Lung (tissue), 12 donors: Measurements from ENCODE around the gene JAM3. TPM values are rescaled to one million over a fixed set of nuclear protein-coding genes. Genes with fewer than 3 reads are reported as not detected.

Experiments used
- ATAC-seq: fragments of 200-7000 bp; cut with Tn5 transposase; one replicate; pipeline ENCODE4 v1.9.1; 2020; ENCODE audit warnings: moderate number of reproducible peaks; ENCODE audit not compliant: insufficient read depth, low FRiP score
- DNase-seq, 3 donors: peaks; one replicate each; pipeline ENCODE4 v3.0.0-alpha.2; 2013 to 2017
- H3K27ac ChIP-seq, 2 donors: one replicate each; pipeline ENCODE4 v1.5.1; 2013; ENCODE audit warnings: mild to moderate bottlenecking in 2 of 2, moderate library complexity in 2 of 2, control low read depth in 1 of 2, inconsistent platforms in 1 of 2, low read depth in 1 of 2, low read length in 1 of 2
- H3K27me3 ChIP-seq, 3 donors: one replicate each; pipeline ENCODE4 v1.5.1; 2013; ENCODE audit warnings: low read length in 2 of 3; ENCODE audit not compliant: control insufficient read depth in 3 of 3, insufficient read depth in 3 of 3
- H3K36me3 ChIP-seq, 4 donors: one replicate each; pipeline ENCODE4 v1.5.1; 2013; ENCODE audit warnings: low read length in 4 of 4, mild to moderate bottlenecking in 1 of 4, moderate library complexity in 1 of 4; ENCODE audit not compliant: control insufficient read depth in 4 of 4, insufficient read depth in 4 of 4
- H3K4me1 ChIP-seq, 5 donors: one replicate each; pipeline ENCODE4 v1.5.1; 2013; ENCODE audit warnings: low read length in 5 of 5, mild to moderate bottlenecking in 2 of 5, moderate library complexity in 1 of 5; ENCODE audit not compliant: control insufficient read depth in 5 of 5, insufficient read depth in 5 of 5
- H3K4me3 ChIP-seq: one replicate; pipeline ENCODE4 v1.5.1; 2013; ENCODE audit warnings: mild to moderate bottlenecking, control low read depth, moderate library complexity
- H3K9ac ChIP-seq, 2 donors: one replicate each; pipeline ENCODE4 v1.5.1; 2013; ENCODE audit warnings: low read length in 2 of 2, control low read depth in 1 of 2; ENCODE audit not compliant: insufficient read depth in 1 of 2
- H3K9me3 ChIP-seq, 4 donors: one replicate each; pipeline ENCODE4 v1.5.1; 2013; ENCODE audit warnings: low read length in 3 of 4, mild to moderate bottlenecking in 1 of 4, moderate library complexity in 1 of 4; ENCODE audit not compliant: control insufficient read depth in 4 of 4, insufficient read depth in 3 of 4
- WGBS, 2 donors: extraction: QIAGEN DNeasy Blood & Tissue Kit; methylation state at CpG; one replicate each; pipeline ENCODE4 v1.1.7; 2013; 5-methylcytosine and 5-hydroxymethylcytosine counted together
- polyA plus RNA-seq, 2 donors: library from polyadenylated mRNA; stranded (reverse); fragments of 200-250 nt; gene quantifications; one replicate each; pipeline ENCODE4 v1.2.1, GENCODE V29; 2013
- total RNA-seq, 2 donors: library from RNA; depleted of rRNA in 1 of 2; stranded (reverse); fragments of >200 nt in 1 of 2; gene quantifications; one replicate each; pipeline ENCODE4 v1.2.1, GENCODE V29; 2014 to 2021
- TF ChIP-seq, protein P1 (sequence below): IDR thresholded peaks from 2 replicates; pipeline ENCODE4 v1.5.1; 2012; ENCODE audit warnings: mild to moderate bottlenecking; ENCODE audit errors: control extremely low read depth, extremely low read depth
- donor health status: control.
- donor health status: control.
- donor health status: Bipolar disorder and iron deficiency.
- donor health status: healthy.
- donor health status: DM: yes; HTN: yes; CAD: no.

The JAM3 gene
- total and polyA plus RNA-seq, 4 donors, result 10.3 to 72.2 (median 23.6) TPM

DNA sequence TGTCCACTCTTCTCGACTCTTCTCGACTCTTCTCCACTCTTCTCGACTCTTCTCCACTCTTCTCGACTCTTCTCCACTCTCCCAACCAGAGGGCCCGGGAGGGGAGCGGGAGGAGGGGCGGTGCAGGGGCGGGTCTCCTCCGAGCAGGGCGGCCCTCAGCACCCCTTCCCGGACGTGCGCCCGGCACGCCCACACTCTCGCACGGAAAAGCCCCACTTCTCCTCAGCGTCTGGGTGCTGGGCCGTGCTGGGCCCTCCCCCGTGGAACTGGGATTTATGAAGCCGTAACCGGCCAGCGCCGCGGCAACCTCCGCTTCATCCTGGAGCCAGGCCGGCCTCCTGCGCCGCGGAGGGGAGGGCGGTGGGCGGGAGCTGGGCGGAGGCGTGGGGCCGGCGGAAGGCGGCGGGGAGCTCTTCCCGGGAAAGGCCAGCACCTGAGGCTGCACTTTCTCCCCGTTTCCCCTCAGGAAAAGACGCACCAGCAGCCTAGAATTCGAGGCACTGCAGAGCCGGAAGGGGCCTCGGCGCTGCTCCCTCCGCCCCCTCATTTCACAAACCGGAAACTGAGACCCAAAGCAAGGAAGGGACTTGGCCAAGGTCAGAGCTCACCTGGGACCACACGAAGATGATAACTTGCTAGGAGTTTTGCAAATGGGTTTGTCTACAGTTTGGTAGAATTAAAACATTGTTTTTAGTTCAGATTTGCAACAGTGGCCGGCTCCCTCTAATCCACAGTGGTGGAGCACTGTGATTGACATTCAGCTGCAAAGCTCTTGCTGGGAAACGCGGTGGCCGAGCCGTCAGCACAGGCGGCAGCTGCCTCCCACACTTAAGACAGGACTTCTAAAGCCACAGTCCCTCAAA is 31.6 kb upstream of the JAM3 start:
- Histone ChIP-seq H3K36me3 (no peaks in the 10 kb centered on the region), H3K9ac (peak overlapping the region; percentile 4 to 38), H3K9me3 (no peaks in the 10 kb centered on the region), H3K27ac (peak overlapping the region; percentile 65 to 76), H3K27me3 (peaks cover 0 to 4% (median 0%) of the 10 kb centered on the region in 3 donors), H3K4me3 (peak overlapping the region; percentile 47), H3K4me1 (peaks cover 4 to 23% (median 18%) of the 10 kb centered on the region in 5 donors)
- ATAC-seq (peak; percentile 67), DNase-seq (peak; percentile 82 to 84 (median 83))
- TF ChIP-seq, protein P1, sequence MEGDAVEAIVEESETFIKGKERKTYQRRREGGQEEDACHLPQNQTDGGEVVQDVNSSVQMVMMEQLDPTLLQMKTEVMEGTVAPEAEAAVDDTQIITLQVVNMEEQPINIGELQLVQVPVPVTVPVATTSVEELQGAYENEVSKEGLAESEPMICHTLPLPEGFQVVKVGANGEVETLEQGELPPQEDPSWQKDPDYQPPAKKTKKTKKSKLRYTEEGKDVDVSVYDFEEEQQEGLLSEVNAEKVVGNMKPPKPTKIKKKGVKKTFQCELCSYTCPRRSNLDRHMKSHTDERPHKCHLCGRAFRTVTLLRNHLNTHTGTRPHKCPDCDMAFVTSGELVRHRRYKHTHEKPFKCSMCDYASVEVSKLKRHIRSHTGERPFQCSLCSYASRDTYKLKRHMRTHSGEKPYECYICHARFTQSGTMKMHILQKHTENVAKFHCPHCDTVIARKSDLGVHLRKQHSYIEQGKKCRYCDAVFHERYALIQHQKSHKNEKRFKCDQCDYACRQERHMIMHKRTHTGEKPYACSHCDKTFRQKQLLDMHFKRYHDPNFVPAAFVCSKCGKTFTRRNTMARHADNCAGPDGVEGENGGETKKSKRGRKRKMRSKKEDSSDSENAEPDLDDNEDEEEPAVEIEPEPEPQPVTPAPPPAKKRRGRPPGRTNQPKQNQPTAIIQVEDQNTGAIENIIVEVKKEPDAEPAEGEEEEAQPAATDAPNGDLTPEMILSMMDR, result no peak
- WGBS, 2 donors, result 0 to 1% methylated on average over 43 to 54 of the region's 54 CpGs

DNA sequence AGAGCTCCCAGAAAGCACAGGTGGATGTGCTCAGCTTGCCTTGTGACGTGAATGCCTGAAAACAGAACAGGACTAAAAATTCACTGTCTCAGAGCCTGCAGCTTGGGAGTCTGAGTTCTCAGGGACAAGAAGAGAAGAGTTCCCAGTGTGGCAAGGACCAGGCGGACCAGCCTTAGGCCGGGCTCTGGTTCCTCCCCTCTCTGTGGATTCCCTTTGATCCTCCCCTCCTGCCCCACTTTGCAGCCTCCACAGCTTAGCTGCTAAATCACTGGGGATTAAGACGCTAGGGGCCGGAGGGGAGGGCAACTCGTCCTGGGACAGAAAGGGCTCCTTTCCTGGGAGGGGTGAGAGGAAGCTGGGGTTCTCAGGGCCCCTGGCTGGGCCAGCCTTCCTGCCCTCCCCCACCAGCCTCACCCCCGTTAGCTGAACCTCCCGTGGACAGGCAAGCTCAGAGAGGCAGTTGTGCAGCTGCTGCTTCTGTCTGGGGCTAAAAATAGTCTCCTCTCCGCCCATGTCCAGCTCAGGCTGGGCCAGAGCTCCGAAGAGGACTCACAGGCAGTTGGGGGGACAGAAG is 29.9 kb upstream of the JAM3 start:
- no peaks in the 10 kb centered on the region for H3K9me3 ChIP-seq
- ATAC-seq (no peak), DNase-seq (peak in 1 of 3 donors; percentile 28)
- no peak overlapping the region for H3K9ac ChIP-seq
- peaks cover 0 to 4% (median 0%) of the 10 kb centered on the region in 3 donors for H3K27me3 ChIP-seq
- TF ChIP-seq, protein P1, result no peak
- H3K36me3 ChIP-seq, result no peaks in the 10 kb centered on the region
- H3K27ac ChIP-seq, result peak overlapping the region in 1 of 2 donors; percentile 5
- H3K4me1 ChIP-seq, result peaks cover 0 to 18% (median 12%) of the 10 kb centered on the region in 5 donors
- WGBS, 2 donors, result 66 to 72% methylated on average over 10 of the region's 10 CpGs
- no peak overlapping the region for H3K4me3 ChIP-seq

DNA sequence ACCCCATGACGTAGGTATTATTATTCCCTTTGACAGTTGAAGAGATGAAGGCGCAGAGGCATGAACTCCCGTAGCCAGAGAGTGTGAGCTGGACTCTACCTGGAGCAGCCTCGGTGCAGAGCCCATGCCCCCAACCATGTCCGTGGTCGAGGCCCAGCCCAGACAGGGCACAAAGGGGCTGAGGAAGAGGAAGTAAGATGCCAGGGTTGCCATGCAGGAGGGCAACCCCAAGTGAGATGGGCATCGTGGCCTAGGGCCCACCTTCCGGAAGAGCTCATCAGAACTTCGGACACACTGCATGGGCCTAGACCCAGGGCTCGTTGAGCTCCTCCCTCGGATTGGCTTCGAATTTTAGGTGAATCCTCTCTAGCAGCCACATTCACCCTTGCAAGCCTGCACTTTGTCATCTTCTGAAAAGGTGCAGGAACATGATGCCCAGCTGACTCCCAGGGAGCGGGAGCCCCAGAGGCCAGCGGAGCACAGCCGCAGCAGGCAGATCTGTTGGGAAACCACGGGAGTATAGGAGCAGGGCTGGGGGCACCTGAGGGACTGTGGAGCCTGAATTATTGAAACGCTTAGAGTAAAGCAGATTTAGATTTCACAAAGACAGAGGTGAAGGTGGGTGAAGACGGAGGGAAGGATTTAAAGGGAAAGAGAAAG is 29.0 kb upstream of the JAM3 start:
- DNase-seq (no peak), ATAC-seq (no peak)
- Histone ChIP-seq H3K36me3 (no peaks in the 10 kb centered on the region), H3K4me1 (peaks cover 0 to 12% (median 6%) of the 10 kb centered on the region in 5 donors), H3K27ac (no peak overlapping the region), H3K27me3 (peaks cover 0 to 4% (median 0%) of the 10 kb centered on the region in 3 donors), H3K4me3 (no peak overlapping the region), H3K9ac (no peak overlapping the region), H3K9me3 (no peaks in the 10 kb centered on the region)
- 89 to 91% methylated on average over 18 of the region's 18 CpGs for WGBS, 2 donors
- TF ChIP-seq, protein P1, result no peak
